Measurements from ENCODE around the gene C14orf180. TPM values are rescaled to one million over a fixed set of nuclear protein-coding genes. Genes with fewer than 3 reads are reported as not detected.

The C14orf180 gene
- total and polyA plus RNA-seq, 10 of the 15 experiments (the other 5 are each of a cell fraction or from before 2014, with no cell fraction given): not detected

GRCh38 chr14:104534036-104534435, 45.5 kb upstream of the C14orf180 start:
- intact Hi-C loops (cut with micrococcal nuclease; ENCODE audit: unreplicated experiment): no loop called here
- FAIRE-seq: no peak
- H3K9ac ChIP-seq (ENCODE audit: control insufficient read depth, insufficient read depth, low read length): no peak overlapping the region
- SMC1A ChIA-PET (ENCODE audit: uncharacterized antibody, unreplicated experiment): no interaction called here
- in situ Hi-C loops (cut with MboI): no loop called here
- no peak overlapping the region for H3K4me3 ChIP-seq
- 0 out of 4 replicates have a peak, but pooled peaks cover 0 to 2% of the 10 kb centered on the region in 2 experiments for H3K27me3 ChIP-seq (replicated peaks in 1 of 2; ENCODE audit: control insufficient read depth in 2 of 2, insufficient read depth in 2 of 2, low read length in 1 of 2)
- no peaks in the 10 kb centered on the region for H3K4me1 ChIP-seq (ENCODE audit: control insufficient read depth, insufficient read depth, low read length)
- no TSS peak for BruUV-seq (replicated peaks)
- CTCF ChIA-PET: no interaction called here
- DNase-seq (ENCODE audit: low read depth, low spot score): no peak
- no peaks in the 10 kb centered on the region for H3K36me3 ChIP-seq (ENCODE audit: control insufficient read depth in 2 of 2, insufficient read depth in 2 of 2, low read length in 1 of 2)
- no peaks in the 10 kb centered on the region for H3K9me3 ChIP-seq (replicated peaks; ENCODE audit: control insufficient read depth, insufficient read depth, low read length)
- TF ChIP-seq E2F4 (IDR thresholded peaks at IDR 0.05; ENCODE audit: low read depth, low read length) (no peak), ZBTB4 (CRISPR knock-in tag; IDR thresholded peaks at IDR 0.05) (no peak), NRF1 (conservative IDR thresholded peaks at IDR 0.05; ENCODE audit: low read depth, low read length) (no peak)
- no peaks in the 10 kb centered on the region for H3K79me2 ChIP-seq (ENCODE audit: control insufficient read depth, insufficient read depth, low read length)
- RAD21 ChIA-PET (ENCODE audit: unreplicated experiment): no interaction called here
- H3K27ac ChIP-seq (ENCODE audit: control insufficient read depth, insufficient read depth): no peak overlapping the region
- H3K4me2 ChIP-seq (ENCODE audit: control insufficient read depth, insufficient read depth): no peak overlapping the region
- no peaks in the 10 kb centered on the region for H4K20me1 ChIP-seq (ENCODE audit: control insufficient read depth, insufficient read depth)
- no peak overlapping the region for H2AFZ ChIP-seq (ENCODE audit: control insufficient read depth, low read depth, low read length)
- 25% methylated on average over 3 of the region's 3 CpGs for WGBS (ENCODE audit: insufficient coverage, insufficient replicate concordance, low lambda C conversion rate, missing lambda C conversion rate)
- no peak for ATAC-seq
- POLR2A ChIA-PET: no interaction called here

Measured in GM12878 (cell line).